OCI-LY1 (cell line): ENCODE measurements around the gene KCNC2.

Experiments used
- CTCF ChIP-seq: fragments of 200-600 bp; sonication (generic), shearing (Covaris generic); IDR thresholded peaks from 2 replicates; pipeline ENCODE4 v1.5.1; 2017; ENCODE audit warnings: mild to moderate bottlenecking, antibody characterized with exemption, low read length, moderate library complexity, mixed read lengths
- EZH2 ChIP-seq: fragments of 200-600 bp; sonication (generic), shearing (Covaris generic); IDR thresholded peaks from 2 replicates; pipeline ENCODE4 v1.8.0; 2017; ENCODE audit warnings: borderline replicate concordance, mixed run types, mild to moderate bottlenecking, antibody characterized with exemption, low read length, moderate library complexity, mixed read lengths

- TF ChIP-seq EZH2: no peak
- TF ChIP-seq CTCF: no peak
These were observed 168.2 kb downstream of the KCNC2 start for GRCh38 chr12:75041472-75041871.
